Thymus (tissue), 14 donors: ENCODE measurements around the gene MED31. TPM values are rescaled to one million over a fixed set of nuclear protein-coding genes. Genes with fewer than 3 reads are reported as not detected.
A peak's percentile ranks its signal among the peaks of the same experiment; 100 is the strongest.

Experiments used
- DNase-seq, 9 donors: peaks; one replicate each; pipeline ENCODE4 v3.0.0-alpha.2; 2013; ENCODE audit warnings: low spot score in 9 of 9, low read depth in 6 of 9, missing footprints in 1 of 9
- H3K27ac ChIP-seq, 2 donors: one replicate each; pipeline ENCODE4 v1.5.1; 2013; ENCODE audit warnings: control low read depth in 1 of 2, low read depth in 1 of 2, low read length in 1 of 2, mild to moderate bottlenecking in 1 of 2, moderate library complexity in 1 of 2
- H3K27me3 ChIP-seq, 2 donors: one replicate each; pipeline ENCODE4 v1.5.1; 2013; ENCODE audit warnings: low read length in 1 of 2; ENCODE audit not compliant: control insufficient read depth in 2 of 2, insufficient read depth in 1 of 2
- H3K36me3 ChIP-seq, 2 donors: one replicate each; pipeline ENCODE4 v1.5.1; 2013; ENCODE audit warnings: low read length in 1 of 2, mild to moderate bottlenecking in 1 of 2, moderate library complexity in 1 of 2; ENCODE audit not compliant: control insufficient read depth in 2 of 2, insufficient read depth in 2 of 2
- H3K4me1 ChIP-seq, 2 donors: one replicate each; pipeline ENCODE4 v1.5.1; 2013; ENCODE audit warnings: low read length in 2 of 2; ENCODE audit not compliant: control insufficient read depth in 2 of 2, insufficient read depth in 2 of 2
- H3K4me3 ChIP-seq, 2 donors: one replicate each; pipeline ENCODE4 v1.5.1; 2013; ENCODE audit warnings: low read length in 2 of 2, control low read depth in 1 of 2, mild to moderate bottlenecking in 1 of 2
- H3K9me3 ChIP-seq, 2 donors: one replicate each; pipeline ENCODE4 v1.5.1; 2013; ENCODE audit warnings: low read length in 1 of 2, mild to moderate bottlenecking in 1 of 2; ENCODE audit not compliant: control insufficient read depth in 2 of 2, insufficient read depth in 1 of 2
- WGBS: extraction: QIAGEN DNeasy Blood & Tissue Kit; methylation state at CpG from one replicate; pipeline ENCODE4 v1.1.7; 2013; 5-methylcytosine and 5-hydroxymethylcytosine counted together
- long read RNA-seq, 10 donors: transcript quantifications; one replicate each; lab custom pipeline, GENCODE V29; 2026
- polyA plus RNA-seq: library from polyadenylated mRNA; stranded (reverse); fragments of 200-250 nt; gene quantifications from one replicate; pipeline ENCODE4 v1.2.3, GENCODE V29; 2013
- total RNA-seq: library from RNA; stranded (reverse); fragments of 120-200 nt; gene quantifications from one replicate; pipeline ENCODE4 v1.2.4, GENCODE V29; 2013
- donor health status: healthy.

Gene MED31
- 19.7 TPM for total RNA-seq
- 29.4 TPM for polyA plus RNA-seq
- long read RNA-seq, donor 1, partial matches to known transcripts: 0 of 4 reads
- long read RNA-seq, donor 1, other reads (novel, unspliced or antisense): 0 of 4 reads
- long read RNA-seq, donor 2: 0 reads
- long read RNA-seq, donor 3, transcript MED31-204 (2 exons, 620 nt): minor isoform, 16 of 61 reads
- long read RNA-seq, donor 3, transcript MED31-203 (3 exons, 593 nt): minor isoform, 11 of 61 reads
- long read RNA-seq, donor 3, transcript MED31-201 (4 exons, 1,654 nt): major isoform, 34 of 61 reads
- long read RNA-seq, donor 3, partial matches to known transcripts: 0 of 61 reads
- long read RNA-seq, donor 3, other reads (novel, unspliced or antisense): 0 of 61 reads
- long read RNA-seq, donor 4, transcript MED31-201 (4 exons, 1,654 nt): major isoform, 5 of 5 reads
- long read RNA-seq, donor 4, partial matches to known transcripts: 0 of 5 reads
- long read RNA-seq, donor 4, other reads (novel, unspliced or antisense): 0 of 5 reads
- long read RNA-seq, donor 5, transcript MED31-201 (4 exons, 1,654 nt): major isoform, 30 of 57 reads
- long read RNA-seq, donor 5, transcript MED31-203 (3 exons, 593 nt): minor isoform, 8 of 57 reads
- long read RNA-seq, donor 5, transcript MED31-204 (2 exons, 620 nt): minor isoform, 12 of 57 reads
- long read RNA-seq, donor 5, partial matches to known transcripts: 7 of 57 reads
- long read RNA-seq, donor 5, other reads (novel, unspliced or antisense): 0 of 57 reads
- long read RNA-seq, donor 6, transcript MED31-201 (4 exons, 1,654 nt): major isoform, 10 of 17 reads
- long read RNA-seq, donor 6, partial matches to known transcripts: 0 of 17 reads
- long read RNA-seq, donor 6, other reads (novel, unspliced or antisense): 0 of 17 reads
- long read RNA-seq, donor 7, transcript MED31-201 (4 exons, 1,654 nt): major isoform, 12 of 18 reads
- long read RNA-seq, donor 7, partial matches to known transcripts: 0 of 18 reads
- long read RNA-seq, donor 7, other reads (novel, unspliced or antisense): 0 of 18 reads
- long read RNA-seq, donor 8, partial matches to known transcripts: 0 of 9 reads
- long read RNA-seq, donor 8, other reads (novel, unspliced or antisense): 0 of 9 reads
- long read RNA-seq, donor 9, transcript MED31-204 (2 exons, 620 nt): minor isoform, 6 of 22 reads
- long read RNA-seq, donor 9, transcript MED31-201 (4 exons, 1,654 nt): major isoform, 13 of 22 reads
- long read RNA-seq, donor 9, partial matches to known transcripts: 0 of 22 reads
- long read RNA-seq, donor 9, other reads (novel, unspliced or antisense): 0 of 22 reads
- long read RNA-seq, donor 10, transcript MED31-201 (4 exons, 1,654 nt): major isoform, 7 of 17 reads
- long read RNA-seq, donor 10, transcript MED31-204 (2 exons, 620 nt): minor isoform, 6 of 17 reads
- long read RNA-seq, donor 10, partial matches to known transcripts: 0 of 17 reads
- long read RNA-seq, donor 10, other reads (novel, unspliced or antisense): 0 of 17 reads

GRCh38 chr17:6651354-6651918 is at the start of gene MED31, which contains the start of gene C17orf100:
Gene MED31, minus strand, starts transcription at chr17:6651605. Its CDS starts 77 bp downstream, at chr17:6651528.
Gene C17orf100, plus strand, starts transcription at chr17:6651762. Its CDS starts 152 bp downstream, at chr17:6651914.
- DNase-seq: peak; percentile 75 to 95 (median 88)
- WGBS: 2% methylated on average over 35 of the region's 35 CpGs
- Histone ChIP-seq H3K27ac (peak within 1 kb of the TSS; percentile 95 to 96), H3K36me3 (peaks cover 8 to 13% of the 10 kb centered on the region in 2 donors), H3K9me3 (peaks cover 0 to 7% of the 10 kb centered on the region in 2 donors), H3K4me3 (peak within 1 kb of the TSS; percentile 69 to 82), H3K27me3 (peaks cover 25 to 46% of the 10 kb centered on the region in 2 donors), H3K4me1 (peaks cover 14 to 24% of the 10 kb centered on the region in 2 donors)

- Histone ChIP-seq H3K27ac (no peak overlapping the region), H3K27me3 (peaks cover 0 to 16% of the 10 kb centered on the region in 2 donors), H3K4me1 (no peaks in the 10 kb centered on the region), H3K4me3 (no peak overlapping the region), H3K9me3 (no peaks in the 10 kb centered on the region), H3K36me3 (no peaks in the 10 kb centered on the region)
- WGBS: 89% methylated on average over 8 of the region's 8 CpGs
- DNase-seq: no peak
Observed at GRCh38 chr17:6700948-6701307, 49.5 kb upstream of the MED31 start.

GRCh38 chr17:6699997-6700947 is 48.9 kb upstream of the MED31 start:
- no peak overlapping the region for H3K4me3 ChIP-seq

GRCh38 chr17:6698004-6698403 is 46.6 kb upstream of the MED31 start:
- WGBS: 90% methylated on average over 11 of the region's 11 CpGs

More at GRCh38 chr17:6699997-6700947, 48.9 kb upstream of the MED31 start:
- 94% methylated on average over 16 of the region's 16 CpGs for WGBS
- no peaks in the 10 kb centered on the region for H3K36me3 ChIP-seq
- no peaks in the 10 kb centered on the region for H3K4me1 ChIP-seq
- H3K9me3 ChIP-seq: no peaks in the 10 kb centered on the region
- no peak overlapping the region for H3K27ac ChIP-seq
- DNase-seq: no peak
- H3K27me3 ChIP-seq: peaks cover 0 to 14% of the 10 kb centered on the region in 2 donors

GRCh38 chr17:6696906-6697305 is 45.5 kb upstream of the MED31 start:
- no peak for DNase-seq

More at GRCh38 chr17:6698004-6698403, 46.6 kb upstream of the MED31 start:
- Histone ChIP-seq H3K36me3 (no peaks in the 10 kb centered on the region), H3K9me3 (no peaks in the 10 kb centered on the region), H3K4me1 (no peaks in the 10 kb centered on the region), H3K4me3 (no peak overlapping the region), H3K27me3 (peaks cover 0 to 14% of the 10 kb centered on the region in 2 donors), H3K27ac (no peak overlapping the region)
- DNase-seq: no peak

GRCh38 chr17:6695565-6695964 is 44.2 kb upstream of the MED31 start:
- H3K4me3 ChIP-seq: no peak overlapping the region
- H3K27ac ChIP-seq: no peak overlapping the region
- 92% methylated on average over 13 of the region's 13 CpGs for WGBS
- H3K36me3 ChIP-seq: no peaks in the 10 kb centered on the region
- no peaks in the 10 kb centered on the region for H3K9me3 ChIP-seq
- H3K27me3 ChIP-seq: peaks cover 0 to 10% of the 10 kb centered on the region in 2 donors
- no peak for DNase-seq
- H3K4me1 ChIP-seq: no peaks in the 10 kb centered on the region

More at GRCh38 chr17:6696906-6697305, 45.5 kb upstream of the MED31 start:
- H3K27me3 ChIP-seq: peaks cover 0 to 11% of the 10 kb centered on the region in 2 donors
- no peaks in the 10 kb centered on the region for H3K4me1 ChIP-seq
- no peak overlapping the region for H3K4me3 ChIP-seq
- 94% methylated on average over 5 of the region's 5 CpGs for WGBS
- H3K36me3 ChIP-seq: no peaks in the 10 kb centered on the region
- H3K9me3 ChIP-seq: no peaks in the 10 kb centered on the region
- H3K27ac ChIP-seq: no peak overlapping the region

- Histone ChIP-seq H3K27ac (no peak overlapping the region), H3K4me1 (no peaks in the 10 kb centered on the region), H3K4me3 (no peak overlapping the region), H3K27me3 (peaks cover 0 to 10% of the 10 kb centered on the region in 2 donors), H3K9me3 (no peaks in the 10 kb centered on the region), H3K36me3 (no peaks in the 10 kb centered on the region)
- 90% methylated on average over 2 of the region's 2 CpGs for WGBS
- no peak for DNase-seq
Observed at GRCh38 chr17:6695051-6695450, 43.6 kb upstream of the MED31 start.
